ENCODE results near the gene LCK.
"Not testable (repeated sequence)": the region's sequence is repeated elsewhere in the genome, so short reads cannot be mapped to it uniquely, and the experiment has no call there.

The LCK gene

GRCh38 chr1:32274646-32275340 is 23.7 kb downstream of the LCK start:
- no peak for DNase-seq

GRCh38 chr1:32275424-32275823 is 24.4 kb downstream of the LCK start:
- no peak for DNase-seq

DNA sequence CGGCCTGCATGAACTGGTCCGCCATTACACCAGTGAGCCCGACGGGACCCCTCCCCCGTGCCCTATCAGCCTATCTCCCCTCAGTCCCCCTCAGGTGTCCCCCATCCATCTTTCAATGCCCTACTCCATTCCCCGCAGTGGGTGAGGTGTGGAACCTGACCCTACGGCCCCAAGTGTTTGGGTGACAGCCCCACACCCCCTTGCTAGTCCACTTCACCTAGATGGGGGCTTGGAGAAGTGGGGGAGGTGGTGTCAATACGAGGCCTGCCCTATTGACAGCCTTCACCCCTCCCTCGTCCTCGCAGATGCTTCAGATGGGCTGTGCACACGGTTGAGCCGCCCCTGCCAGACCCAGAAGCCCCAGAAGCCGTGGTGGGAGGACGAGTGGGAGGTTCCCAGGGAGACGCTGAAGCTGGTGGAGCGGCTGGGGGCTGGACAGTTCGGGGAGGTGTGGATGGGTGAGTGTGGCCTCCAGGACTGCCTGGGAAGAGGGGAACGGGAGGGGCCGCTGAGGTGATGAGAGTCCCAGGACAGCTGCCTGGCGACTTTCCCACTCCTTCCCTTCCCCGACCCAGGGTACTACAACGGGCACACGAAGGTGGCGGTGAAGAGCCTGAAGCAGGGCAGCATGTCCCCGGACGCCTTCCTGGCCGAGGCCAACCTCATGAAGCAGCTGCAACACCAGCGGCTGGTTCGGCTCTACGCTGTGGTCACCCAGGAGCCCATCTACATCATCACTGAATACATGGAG is 25.1 kb downstream of the LCK start:
- no peak for DNase-seq

DNA sequence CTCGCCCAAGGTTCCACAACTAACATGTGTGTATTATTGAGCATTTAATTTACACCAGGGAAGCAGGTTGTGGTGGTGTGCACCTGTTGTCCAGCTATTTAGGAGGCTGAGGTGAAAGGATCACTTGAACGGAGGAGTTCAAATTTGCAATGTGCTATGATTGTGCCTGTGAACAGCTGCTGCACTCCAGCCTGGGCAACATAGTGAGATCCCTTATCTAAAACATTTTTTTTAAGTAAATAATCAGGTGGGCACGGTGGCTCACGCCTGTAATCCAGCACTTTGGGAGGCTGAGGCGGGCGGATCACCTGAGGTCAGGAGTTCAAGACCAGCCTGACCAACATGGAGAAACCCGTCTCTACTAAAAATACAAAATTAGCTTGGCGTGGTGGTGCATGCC is 33.7 kb downstream of the LCK start:
- DNase-seq: not testable (repeated sequence)

DNA sequence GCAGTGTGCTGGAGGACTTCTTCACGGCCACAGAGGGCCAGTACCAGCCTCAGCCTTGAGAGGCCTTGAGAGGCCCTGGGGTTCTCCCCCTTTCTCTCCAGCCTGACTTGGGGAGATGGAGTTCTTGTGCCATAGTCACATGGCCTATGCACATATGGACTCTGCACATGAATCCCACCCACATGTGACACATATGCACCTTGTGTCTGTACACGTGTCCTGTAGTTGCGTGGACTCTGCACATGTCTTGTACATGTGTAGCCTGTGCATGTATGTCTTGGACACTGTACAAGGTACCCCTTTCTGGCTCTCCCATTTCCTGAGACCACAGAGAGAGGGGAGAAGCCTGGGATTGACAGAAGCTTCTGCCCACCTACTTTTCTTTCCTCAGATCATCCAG is 34.6 kb downstream of the LCK start:
- no peak for DNase-seq

- no peak for DNase-seq
These were observed 35.7 kb downstream of the LCK start for GRCh38 chr1:32286763-32287162.

- DNase-seq: no peak
These were observed 38.2 kb downstream of the LCK start for GRCh38 chr1:32289256-32289655.

DNA sequence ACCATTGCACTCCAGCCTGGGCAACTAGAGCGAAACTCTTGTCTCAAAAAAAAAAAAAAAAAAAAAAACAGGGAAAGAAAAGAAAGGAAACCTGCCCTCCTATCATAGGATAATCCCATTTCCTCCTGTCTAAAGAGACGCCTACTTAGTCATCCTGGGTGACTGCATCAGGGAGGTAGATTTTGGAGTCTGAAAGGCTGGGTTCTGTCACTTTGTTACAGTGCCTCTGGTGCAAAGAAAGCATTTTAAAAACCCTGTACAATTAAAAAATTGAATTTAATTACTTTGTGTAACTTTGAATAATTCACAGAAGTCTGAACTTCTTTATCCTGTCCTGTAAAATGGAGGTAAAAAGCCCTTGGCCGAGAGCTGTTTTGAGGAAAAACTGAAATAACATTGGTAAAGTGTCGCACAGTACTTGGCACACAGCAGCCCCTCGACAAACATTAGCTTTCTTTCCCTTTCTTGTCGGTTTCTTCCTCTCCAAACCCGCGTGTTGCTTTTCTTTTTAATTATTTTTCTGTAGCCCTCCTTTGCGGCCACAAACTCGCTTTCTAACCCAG is 40.2 kb downstream of the LCK start:
- no peak for DNase-seq

DNA sequence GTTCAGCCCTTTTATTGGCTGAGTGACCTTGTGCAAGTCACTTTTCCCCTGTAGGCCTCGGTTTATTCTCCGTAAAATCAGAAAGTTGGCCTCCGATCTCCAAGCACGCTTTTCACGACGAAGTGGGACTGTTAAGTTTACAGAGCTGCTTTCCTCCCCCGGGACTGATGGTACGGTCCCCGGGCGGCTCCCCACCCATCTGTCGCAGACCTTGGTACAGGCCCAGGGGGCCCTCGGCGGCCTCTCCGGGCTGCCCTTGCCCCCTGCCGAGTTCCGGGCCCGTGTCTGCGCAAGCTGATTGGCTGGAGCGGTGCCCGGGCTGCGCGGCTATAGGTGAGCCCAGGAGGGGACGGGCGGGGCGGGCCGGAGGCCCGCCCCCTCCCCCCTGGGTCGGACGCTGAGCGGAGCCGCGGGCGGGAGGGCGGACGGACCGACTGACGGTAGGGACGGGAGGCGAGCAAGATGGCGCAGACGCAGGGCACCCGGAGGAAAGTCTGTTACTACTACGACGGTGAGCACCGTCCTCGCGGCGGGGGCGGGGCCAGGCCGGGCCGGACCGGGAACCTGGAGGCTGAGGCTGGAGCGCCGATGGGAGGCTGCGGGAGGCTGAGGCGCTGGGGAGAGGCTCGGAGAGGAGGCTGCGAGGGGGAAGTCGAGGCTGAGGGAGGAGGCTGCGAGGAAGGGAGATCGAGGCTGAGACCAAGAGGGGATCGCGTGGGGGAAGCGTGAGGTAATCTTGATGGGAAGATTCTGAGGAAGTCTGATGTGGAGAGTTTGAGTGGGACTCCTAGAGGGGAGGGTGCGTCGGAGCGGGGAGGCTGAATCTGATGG is 40.9 kb downstream of the LCK start, which contains the start of gene HDAC1:
Gene HDAC1, plus strand, starts transcription at position 376 of the 831 bp plus-strand sequence. Its CDS starts 87 bp downstream, at position 463.
- peak; percentile 58 for DNase-seq

- not testable (repeated sequence) for DNase-seq
These were observed 47.1 kb downstream of the LCK start for GRCh38 chr1:32298211-32298610.

DNA sequence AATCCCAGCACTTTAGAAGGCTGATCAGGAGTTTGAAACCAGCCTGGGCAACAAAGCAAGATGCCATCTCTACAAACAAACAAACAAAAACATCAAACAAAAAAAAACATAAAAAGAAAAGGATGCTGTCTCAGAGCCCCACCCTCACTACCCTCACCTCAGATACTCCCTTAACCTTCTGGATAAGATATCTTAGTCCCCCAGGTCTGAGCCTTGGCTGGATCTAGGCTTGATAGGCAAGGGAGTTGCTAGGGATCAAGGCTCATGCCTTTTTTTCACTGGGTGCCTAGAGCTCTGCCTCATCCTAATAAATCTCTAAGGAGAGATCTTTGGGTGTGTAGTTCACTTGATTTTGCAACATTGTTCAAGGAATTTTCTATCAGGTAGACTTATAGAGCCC is 48.3 kb downstream of the LCK start:
- DNase-seq: no peak

DNA sequence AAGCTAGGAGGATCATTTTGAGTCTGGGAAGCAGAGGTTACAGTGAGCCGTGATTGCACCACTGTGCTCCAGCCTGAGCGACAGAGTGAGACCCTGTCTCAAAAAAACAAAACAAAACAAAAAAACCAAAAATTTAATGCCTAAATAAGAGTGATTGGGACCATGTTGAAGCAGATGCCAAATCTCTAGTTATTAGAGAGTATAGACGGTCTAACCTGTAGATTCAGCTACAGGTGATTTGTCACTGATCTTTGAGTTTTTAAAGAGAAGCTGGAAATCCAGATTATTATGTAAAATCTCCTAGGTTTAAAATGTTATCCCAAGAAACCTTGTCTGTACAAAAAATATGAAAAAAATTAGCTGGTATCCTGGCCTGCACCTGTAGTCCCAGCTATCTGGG is 52.3 kb downstream of the LCK start:
- no peak for DNase-seq

GRCh38 chr1:32303997-32304622 is 53.0 kb downstream of the LCK start:
- no peak for DNase-seq

- no peak for DNase-seq
These were observed 54.2 kb downstream of the LCK start for GRCh38 chr1:32305310-32305709.

DNA sequence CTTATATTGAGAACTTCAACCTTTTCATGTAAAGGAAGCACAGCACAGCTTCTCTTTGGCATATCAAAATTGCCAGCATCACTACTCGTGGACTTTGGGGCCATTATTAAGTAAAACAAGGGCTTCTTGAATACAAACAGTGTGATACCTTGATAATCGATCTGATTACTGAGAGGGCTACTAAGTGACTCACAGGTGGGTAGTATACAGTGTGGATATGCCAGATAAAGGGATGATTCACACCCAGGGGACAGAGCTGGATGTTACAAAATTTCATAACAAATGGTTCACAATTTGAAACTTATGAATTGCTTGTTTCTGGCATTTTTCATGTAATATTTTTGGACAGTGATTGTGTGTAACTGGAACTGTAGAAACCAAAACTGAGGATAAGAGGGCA is 56.3 kb downstream of the LCK start:
- DNase-seq: no peak

DNA sequence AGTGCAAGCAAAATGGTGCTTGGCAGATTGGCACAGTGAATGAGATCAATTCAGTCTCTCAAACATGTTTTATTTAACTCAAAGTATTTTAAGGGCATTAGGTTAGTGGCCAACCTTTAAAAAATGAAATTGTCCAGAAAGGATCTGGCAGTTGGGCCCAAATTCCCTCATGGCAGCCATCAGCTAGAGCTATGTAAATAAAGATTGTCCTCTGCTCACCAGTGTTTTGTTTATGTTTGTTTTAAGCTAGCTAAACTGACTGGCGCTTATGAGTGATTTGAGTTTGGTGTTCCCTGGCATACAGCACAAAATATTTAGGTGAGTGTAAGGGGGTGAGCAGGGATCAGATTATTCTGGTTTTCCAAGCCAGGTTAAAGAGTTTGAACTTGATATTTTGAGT is 58.9 kb downstream of the LCK start:
- DNase-seq: no peak

GRCh38 chr1:32311709-32312393 is 60.8 kb downstream of the LCK start:
- DNase-seq: no peak

- no peak for DNase-seq
These were observed 65.8 kb downstream of the LCK start for GRCh38 chr1:32316903-32317277.

DNA sequence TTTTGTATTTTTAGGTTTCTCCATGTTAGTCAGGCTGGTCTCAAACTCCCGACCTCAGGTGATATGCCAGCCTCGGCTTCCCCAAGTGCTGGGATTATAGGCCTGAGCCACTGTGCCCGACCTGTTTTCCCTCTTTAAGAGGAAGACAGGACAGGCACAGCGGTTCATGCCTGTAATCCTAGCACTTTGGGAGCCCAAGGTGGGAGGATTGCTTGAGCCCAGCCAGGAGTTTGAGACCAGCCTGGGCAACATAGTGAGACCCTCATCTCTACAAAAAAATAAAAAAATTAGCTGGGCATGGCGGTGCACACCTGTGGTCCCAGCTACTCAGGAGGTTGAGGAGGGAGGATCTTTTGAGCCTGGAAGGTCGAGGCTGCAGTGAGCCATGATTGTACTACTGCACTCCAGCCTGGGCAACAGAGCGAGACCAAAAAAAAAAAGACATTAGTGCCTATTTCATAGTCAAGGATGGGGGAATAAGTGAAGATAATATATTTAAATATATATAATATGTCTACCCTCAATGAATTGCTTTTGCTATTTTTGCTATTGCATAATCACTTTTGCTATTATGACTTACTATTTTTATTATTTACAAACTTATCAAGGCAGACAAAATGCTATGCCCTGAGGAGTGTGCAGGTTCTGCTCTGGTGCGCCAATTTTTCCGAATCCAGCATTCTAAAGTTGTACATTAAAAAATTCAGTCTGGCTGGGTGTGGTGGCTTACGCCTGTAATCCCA is 67.2 kb downstream of the LCK start:
- DNase-seq: no peak

- no peak for DNase-seq
These were observed 70.7 kb downstream of the LCK start for GRCh38 chr1:32321712-32322291.

DNA sequence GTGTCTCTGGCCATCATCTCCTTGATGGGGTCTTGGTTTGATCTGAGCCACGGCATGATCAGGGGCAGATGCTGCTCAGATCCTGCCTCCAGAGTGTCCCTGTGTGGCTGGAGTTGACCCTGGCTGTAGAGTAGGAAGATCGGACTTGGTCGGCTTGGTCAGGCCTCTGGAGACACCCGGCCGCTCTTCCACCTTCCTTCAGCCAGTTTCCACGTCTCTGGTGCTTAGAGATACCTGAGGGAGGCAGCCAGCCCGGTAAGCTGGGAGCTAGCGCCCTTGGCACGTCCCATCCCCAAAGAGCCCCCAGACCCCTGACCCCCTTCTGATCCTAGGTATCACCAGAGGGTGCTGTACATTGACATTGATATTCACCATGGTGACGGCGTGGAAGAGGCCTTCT is 76.1 kb downstream of the LCK start:
- DNase-seq: no peak
